Stromal cell of bone marrow (primary cell): ENCODE data around the gene SHISAL2A.

ENCODE experiments used
- DNase-seq: peaks from one replicate; pipeline ENCODE4 v3.0.0-alpha.2; 2012; ENCODE audit warnings: low read depth

SHISAL2A gene

DNA sequence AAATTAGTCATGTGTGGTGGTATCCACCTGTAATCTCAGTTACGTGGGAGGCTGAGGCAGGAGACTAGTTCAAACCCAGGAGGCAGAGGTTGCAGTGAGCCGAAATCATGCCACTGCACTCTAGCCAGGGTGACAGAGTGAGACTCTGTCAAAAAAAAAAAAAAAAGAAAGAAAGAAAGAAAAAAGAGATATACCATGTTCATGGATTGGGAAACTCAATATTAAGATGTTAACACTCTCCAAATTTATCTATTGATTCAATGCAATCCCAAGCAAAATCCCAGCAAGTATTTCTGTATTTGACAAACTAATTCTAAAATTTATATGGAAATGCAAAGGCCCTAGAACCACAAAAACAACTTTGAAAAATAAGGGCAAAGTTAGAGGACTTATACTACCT, 11.0 kb upstream of the SHISAL2A start:
- no peak for DNase-seq

DNA sequence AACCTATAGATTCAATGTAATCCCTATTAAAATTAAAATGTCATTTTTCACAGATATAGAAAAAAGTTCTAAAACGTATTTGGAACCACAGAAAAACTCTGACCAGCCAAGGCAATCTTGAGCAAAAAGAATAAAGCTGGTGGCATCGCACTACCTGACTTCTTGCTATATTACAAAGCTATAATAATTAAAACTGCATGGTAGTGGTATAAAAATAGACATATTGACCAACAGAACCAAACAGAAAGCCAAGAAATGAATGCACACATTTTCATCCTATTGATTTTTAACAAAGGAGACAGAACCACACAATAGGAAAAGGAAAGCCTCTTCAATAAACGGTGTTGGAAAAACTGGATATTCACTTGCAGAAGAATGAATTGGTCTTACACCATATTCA, 9.2 kb upstream of the SHISAL2A start:
- no peak for DNase-seq

DNA sequence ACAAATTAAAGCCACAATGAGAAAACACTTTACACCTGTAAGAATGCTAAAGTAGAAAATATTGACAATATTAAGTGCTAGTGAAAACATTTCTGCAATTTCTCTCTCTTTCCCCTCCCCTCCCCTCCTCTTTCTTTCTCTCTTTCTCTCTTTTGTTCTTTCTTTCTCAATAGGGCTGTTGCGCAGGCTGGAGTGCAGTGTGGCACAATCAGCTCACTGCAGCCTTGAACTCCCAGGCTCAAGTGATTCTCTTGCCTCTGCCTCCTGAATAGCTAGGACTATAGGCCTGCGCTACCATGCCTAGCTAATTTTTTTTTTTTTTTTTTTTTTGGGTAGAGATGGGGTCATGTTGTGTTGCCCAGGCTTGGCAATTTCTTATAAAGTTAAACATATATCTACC, 5.9 kb upstream of the SHISAL2A start:
- no peak for DNase-seq

DNA sequence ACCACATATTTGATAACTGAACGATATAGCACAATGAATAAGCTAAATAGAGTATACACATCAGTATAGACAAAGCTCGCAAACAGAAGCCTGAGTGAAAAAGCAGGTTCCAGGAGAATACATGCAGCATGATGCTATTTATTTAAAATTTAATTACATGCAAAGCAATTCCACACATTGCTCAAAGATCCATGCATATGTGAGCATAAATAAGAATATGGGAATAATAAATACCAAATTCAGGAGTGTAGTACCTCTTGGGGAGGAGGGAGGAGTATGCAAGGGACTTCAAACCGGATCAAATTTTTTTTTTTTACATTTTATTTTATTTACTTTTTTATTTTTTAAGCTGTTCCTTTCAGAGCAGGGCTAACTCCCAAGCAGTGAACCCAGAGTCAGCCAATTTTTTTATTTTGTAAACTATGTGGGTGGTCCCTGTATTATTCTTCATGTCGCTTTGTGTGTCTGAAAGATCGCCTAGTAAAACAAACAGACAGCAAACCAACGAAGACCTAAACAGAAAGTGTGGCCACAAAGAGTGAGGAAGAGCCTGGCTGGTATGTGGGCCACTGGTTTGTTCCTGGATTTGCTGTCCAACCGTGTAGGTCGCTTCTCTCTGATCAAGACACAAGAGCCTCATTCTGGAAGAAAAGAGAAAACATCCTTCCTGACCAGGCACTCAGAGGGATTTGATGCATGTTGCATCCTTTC, 4.2 kb upstream of the SHISAL2A start:
- DNase-seq: no peak

DNA sequence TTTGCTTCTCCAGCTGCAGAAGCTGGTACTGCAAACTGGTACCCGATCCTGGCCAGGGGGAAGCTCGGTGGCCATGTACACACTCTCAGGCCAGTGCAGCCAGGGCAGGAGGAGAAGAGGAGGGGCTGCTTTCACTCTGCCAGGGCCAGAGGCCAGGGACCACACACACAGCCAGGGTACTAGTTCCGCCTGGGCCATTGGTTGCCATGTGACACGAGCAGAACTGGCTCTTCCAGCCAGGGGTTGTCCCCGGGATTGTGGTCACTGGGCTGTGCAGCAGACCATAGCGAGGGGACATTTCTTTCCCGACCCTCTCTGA, 3.7 kb upstream of the SHISAL2A start:
- no peak for DNase-seq

DNA sequence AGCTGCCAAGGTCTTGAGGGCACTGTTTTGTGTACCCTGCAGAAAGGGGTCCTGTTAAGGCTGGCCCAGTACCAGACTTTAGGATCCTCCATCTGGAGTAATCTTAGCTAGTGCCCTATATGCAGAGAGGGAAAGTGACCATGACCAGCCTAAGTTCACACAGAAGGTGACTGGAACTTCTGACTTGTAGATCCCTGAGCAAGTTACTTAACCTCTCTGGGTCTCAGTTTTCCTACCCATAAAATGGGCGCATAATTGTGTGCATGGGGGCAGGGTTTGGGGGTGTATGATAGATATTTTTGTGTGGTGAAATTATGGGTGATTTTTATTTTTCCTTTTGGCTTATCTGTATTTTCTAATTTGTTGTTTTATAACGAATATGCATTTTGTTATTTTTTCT, 3.3 kb upstream of the SHISAL2A start:
- DNase-seq: no peak

DNA sequence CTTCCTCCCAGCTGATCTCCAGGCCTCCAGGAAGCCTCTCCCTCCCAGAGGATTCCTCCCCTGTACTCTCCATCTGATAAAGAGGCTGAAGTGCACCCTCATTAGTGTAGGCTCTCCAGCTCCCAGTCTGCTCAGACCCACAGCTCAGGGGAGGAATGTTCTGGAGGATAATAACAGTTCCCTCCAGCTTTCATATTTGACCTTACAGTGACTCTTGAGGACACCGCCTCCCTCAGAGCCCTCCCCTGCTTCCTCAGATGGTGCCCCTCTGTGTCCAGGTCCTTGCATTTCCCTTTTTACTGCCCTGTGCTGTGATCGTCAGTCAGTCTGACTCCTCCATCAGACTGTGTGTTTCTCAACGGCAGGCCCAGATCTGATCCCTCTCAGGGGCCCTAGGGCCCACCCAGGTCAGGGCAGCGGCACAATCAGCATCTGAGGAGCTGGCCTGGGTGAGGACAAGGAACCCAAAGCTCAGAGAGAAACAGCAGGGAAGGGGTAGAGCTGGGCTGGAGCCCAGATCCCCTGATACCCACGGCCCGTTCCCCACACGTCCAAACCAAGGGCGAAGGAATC, 1.1 kb upstream of the SHISAL2A start:
- DNase-seq: no peak

DNA sequence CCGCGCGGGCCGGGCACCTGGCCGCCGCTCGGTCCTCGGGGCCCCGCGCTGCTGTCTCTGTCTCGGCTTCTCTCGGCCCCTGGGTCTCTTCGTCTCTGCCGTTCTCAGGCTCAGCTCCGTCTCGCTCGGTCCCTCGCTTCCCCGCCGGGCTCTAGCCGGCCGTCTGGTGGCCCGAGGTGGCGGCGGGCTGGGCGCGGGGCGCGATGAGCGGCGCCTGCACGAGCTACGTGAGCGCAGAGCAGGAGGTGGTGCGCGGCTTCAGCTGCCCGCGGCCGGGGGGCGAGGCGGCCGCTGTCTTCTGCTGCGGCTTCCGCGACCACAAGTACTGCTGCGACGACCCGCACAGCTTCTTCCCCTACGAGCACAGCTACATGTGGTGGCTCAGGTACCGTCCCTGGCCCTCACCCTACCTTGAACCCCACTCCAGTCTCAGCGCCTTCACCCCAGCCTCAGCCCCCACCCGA, 355 bp downstream of the SHISAL2A start:
- no peak for DNase-seq

DNA sequence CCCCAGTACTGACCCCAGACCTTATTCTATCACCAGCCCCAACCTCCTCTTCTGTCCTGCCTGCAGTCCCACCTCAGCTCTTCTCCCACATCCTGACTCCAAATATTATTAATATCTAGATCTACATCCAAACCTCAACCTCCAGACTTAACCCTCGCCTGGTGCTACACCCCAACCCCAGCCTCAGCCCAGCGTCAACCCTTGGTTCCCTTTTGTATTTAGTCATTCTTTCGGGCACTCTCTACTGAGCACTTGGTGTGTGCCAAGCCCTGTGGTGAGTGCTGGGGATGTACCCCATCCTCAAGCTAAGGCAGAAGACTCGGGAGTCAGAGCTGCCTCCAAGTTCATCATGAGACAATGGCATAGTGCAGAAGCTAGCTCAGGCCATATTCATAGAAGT, 1.1 kb downstream of the SHISAL2A start:
- DNase-seq: no peak

DNA sequence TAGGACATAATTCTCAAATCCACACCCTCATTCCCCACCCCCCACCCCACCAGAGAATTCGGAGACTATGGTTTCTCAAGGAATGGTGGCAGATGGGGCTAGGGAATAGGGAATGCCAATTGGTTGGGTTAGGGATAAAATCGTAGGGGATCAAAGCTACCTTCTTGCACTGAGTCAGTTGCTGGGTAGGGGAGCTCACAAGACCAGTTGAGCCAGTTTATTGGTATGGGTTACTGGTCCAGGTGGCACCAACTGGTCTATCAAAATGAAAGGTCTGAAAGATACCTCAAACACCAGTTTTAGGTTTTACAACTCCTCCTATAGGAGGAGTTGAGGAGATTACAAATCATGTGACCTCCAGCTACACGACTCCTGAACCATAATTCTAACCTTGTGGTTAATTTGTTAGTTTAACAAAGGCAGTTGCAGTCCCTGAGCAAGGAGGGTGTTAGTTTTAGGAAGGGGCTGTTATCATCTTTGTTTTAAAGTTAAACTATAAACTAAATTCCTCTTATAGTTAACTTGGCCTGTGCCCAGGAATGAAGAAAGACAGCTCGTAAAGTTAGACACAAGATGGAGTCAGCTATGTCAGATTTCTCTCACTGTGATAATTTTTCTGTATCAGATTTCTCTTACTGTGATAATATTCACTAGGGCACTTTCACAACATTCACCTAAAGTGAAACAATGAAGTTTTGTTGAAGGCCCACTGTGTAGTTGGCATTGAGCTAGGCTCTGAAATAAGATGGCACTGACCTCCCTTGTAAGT, 2.5 kb downstream of the SHISAL2A start:
- DNase-seq: no peak

DNA sequence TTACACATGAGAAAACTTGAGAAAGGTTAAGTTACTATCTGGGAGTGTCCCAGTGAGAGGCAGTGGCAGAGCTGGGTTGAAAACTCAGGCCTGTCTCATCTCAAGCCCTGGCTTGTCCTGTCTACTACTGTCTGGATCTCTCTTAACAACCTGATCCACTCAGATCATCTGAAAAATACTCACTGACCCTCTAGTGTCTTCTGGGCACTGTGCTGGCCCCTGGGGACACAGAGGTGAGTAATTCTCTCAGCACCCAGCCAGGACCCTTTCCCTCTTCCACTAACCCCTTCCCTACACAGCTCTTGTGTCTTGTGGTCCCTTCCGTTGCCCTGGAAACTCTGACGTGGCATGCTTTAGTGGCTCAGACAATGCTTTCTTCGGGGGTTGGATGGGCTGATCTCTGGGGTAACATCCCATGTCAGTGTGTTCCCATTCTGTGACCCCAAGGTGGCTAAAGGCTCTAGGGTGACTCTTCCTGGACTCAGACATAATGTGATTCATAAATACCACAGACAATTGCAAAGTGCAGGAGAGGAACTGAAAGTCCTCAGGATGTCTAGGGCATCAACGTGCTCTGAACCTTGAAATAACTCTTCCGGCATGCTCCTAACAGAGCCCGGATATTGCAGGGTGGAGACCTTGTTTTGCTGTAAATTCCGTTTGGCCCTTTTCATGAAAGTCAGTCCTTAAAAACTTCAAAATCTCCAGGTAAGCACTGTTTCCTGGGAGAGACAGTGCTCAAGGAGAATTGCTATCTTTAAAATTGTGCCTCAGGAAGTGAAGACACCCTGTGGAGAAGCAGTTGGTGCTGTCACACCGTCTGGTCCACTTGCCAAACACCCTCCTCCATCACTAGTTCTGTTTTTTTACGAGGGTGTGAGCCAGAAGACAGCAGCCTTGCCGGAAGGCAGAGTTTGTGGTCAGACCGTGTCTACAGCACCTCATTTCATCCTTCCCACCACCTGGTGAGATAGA, 4.0 kb downstream of the SHISAL2A start:
- DNase-seq: no peak

DNA sequence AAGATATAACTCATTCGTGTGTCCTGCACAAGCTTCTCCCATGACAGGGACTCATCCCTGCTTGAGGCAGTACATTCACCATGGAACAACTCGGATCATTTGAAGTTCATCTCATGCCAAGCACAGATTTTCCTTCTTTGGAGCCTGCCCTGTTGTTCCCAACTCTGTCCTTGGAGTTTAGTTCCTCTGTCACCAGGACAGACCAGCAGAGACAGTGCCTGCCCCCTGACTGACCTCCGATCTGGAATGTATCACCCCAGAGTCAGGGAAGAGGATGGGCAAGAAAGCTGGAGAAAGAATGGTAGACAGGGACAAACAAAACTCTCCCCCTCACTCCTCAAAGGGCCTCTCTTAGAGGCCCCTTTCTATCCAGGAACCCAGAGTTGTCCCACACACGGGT, 5.0 kb downstream of the SHISAL2A start:
- DNase-seq: no peak

DNA sequence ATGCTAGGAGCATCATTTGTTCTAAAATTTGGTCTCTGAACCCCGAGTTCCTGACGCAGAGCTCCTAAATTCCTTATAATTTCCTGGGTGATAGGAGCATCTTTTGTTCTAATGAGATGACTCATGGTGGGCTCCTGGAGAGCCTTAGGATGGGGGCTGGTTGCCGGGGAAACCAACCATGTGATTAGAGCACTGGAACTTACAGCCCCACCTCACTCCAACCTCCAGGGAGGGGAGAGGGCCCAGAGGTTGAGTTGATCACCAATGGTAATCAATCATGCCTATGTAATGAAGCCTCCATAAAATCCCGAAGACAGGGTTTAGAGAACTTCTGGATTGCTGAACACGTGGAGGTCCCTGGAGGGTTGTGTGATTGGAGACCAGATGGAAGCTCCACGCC, 7.7 kb downstream of the SHISAL2A start:
- no peak for DNase-seq

DNA sequence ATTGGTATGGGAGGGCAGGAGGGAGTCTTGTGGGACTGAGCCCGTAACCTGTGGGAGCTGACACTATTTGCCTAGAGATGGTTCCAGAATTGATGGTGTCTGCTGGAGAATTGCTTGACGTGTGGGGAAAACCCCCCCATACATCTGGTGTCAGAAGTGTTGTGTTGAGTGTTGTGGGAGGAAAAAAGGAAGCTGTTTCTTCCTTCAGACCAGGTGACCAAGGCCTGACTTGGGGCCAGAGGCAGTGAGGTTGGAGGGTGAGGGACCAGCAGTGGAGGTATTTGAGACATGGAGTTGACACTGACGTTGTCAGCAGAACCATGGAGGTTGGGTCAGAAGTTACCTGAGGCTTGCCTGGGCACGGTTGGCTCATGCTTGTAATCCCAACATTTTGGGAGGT, 8.3 kb downstream of the SHISAL2A start:
- DNase-seq: no peak

DNA sequence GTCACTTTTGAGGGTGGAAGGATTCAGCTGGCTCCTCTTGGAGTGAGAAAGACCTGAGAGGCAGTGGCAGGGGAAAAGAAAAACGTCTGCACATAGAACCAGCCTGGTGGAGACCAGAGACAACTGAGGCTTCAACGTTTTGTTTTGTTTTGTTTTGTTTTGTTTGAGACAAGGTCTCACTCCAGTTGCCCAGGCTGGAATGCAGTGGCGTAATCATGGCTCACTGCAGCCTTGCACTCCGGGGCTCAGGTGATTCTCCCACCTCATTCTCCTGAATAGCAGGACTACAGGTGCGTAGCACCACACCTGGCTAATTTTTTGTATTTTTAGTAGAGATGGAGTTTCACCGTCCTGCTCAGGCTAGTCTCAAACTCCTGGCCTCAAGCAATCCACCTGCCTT, 12.3 kb downstream of the SHISAL2A start:
- no peak for DNase-seq

DNA sequence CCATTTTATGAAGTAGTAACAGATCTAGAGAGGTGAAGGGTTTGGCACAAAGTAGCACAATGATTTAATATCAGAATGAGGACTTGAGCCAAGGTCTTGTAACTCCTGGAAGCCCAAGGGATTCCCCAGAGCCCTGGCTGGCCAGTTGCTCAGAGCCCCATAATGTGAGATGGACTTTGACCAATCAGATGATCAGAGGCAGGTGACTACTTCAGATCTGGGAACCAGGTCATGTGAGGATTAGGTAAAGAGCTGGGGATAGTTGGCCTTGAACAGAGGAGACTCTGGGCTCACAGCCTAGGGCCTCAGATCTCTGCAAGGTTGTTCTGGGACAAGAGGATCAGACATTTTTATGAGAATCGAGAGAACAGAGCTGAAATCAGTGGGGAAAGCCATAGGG, 18.9 kb downstream of the SHISAL2A start:
- no peak for DNase-seq

DNA sequence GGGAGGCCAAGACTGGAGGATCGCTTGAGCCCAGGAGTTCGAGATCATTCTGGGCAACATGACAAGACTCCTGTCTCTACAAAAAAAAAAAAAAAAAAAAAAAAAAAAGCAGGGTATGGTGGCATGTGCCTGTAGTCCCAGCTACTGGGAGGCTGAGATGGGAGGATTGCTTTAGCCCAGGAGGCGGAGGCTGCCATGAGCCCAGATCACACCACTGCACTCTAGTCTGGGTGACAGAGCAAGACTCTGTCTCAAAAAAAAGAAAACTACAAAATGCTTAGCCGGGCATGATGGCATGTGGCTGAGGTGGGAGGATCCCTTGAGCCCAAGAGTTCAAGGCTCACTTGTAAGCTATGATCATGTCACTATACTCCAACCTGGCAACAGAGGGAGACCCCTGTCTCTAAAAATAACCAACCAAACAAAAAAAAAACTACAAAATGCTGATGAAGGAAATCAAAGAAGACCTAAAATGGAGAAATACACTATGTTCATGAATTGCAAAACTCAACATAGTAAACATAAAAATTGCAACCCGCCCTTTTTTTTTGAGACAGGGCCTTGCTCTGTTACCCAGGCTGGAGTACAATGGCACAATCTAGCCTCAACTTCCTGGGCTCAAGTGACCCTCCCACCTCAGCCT, 20.4 kb downstream of the SHISAL2A start:
- no peak for DNase-seq

DNA sequence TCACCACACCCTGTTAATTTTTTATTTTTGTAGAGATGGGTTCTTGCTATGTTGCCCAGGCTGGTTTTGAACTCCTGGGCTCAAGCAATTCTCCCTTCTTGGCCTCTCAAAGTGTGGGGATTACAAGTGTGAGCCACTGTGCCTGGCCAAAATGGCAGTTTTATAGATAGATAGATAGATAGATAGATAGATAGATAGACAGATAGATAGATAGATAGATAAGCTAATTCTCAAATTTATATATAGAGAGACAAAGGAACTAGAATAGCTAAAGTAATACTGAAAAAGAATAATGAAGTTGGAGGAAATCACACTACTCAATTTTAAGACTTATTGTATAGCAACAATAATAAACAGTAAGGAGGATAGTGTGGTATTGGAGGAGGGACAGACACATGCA, 21.1 kb downstream of the SHISAL2A start:
- DNase-seq: no peak

DNA sequence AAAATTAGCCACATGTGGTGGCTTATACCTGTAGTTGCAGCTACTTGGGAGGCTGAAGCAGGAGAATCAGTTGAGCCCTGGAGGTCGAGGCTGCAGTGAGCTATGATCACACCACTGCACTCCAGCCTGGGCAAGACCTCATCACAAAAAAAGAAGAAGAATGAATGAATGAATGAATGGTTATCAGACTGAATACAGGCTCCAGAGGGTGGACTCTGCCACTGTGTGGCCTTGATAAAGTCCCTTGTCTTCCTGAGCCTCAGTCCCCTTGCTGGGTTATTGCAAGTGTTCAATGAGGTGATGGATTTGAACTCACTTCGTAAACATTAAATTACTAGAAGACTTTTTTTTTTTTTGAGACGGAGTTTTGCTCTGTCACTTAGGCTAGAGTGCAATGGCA, 24.7 kb downstream of the SHISAL2A start:
- no peak for DNase-seq

DNA sequence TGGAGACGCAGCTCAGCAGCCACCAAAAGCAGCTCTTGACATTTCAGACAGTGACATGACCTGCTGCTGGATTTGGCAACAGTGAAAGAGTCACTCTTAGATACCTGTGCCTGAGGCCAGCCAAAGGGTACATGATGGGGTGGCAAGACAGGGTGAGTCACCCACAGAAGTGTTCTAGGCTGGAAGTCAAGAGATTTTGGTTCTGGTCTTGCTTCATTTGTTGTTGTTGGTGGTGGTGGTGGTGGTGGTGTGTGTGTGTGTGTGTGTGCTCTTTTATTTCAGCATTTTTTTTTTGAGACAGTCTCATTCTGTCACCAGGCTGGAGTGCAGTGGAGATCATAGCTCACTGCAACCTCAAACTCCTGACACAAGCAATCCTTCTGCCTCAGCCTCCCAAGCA, 25.8 kb downstream of the SHISAL2A start:
- no peak for DNase-seq

DNA sequence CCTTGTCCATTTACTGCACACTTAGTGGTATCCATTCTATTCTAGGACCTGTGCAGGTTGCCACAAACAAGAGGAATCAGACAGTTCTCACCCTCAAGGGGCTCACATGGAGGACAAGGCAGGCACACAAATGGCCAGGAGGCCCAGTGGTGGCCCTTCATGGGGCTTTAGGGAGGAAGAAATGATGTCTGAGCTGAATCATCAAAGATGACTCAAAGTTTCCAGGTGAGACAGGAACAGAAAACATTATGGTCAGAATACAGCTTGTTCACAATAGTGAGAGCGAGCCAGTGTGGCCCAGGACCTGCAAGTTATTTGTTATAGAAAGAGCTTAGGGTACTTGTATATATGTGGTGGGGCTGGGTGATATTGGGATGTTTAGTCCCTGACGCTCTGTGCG, 26.4 kb downstream of the SHISAL2A start:
- DNase-seq: no peak
